ENCODE results near the gene PPEF1.

The PPEF1 gene

DNA sequence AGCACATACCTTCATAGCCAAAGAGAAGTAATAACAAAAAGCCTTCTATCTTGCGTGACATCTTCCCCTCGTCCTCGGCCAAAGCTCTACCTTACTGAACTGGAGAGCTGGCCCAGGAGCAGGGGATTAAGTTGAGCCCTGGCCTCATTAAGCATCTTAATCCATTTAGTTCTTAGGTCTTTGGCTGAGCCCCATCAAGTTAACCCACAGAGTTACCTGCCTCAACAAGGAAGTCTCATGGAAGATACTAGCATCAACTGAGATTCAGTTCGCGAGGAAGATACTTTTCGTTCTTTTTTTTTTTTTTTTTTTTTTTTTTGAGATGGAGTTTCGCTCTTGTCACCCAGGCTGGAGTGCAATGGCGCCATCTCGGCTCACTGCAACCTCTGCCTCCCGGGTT, 35.4 kb upstream of the PPEF1 start, which contains the start of gene RS1:
TSS of gene RS1 (minus strand) at position 101 of the 400 bp plus-strand sequence. CDS start at position 61, 40 bp downstream.
- ChIA-PET CTCF (no interaction called here), POLR2A (ENCODE audit: low non-redundant PET) (no interaction called here)
- DNase-seq (ENCODE audit: low spot score), result no peak

DNA sequence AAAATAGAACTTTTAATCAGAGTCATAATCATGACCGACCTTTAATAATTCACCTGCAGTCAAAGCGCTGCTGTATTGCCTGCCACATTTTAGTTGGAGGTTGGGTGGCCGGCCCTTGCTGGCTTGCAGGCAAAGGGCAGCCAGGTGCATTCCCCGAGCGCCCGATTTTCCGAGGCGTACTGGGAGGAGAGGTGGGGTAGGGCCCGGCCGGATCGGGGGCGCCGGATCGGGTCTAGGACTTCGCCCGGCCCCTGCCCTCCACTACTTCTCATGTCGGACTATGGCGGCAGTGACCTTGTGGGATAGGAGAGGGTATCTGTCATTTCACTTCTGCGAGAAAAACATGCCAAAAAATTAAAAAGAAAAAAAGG, 33.0 kb upstream of the PPEF1 start:
- CTCF ChIA-PET, result no interaction called here
- H3K27ac ChIP-seq, result no peak overlapping the region
- POLR2A ChIA-PET (ENCODE audit: low non-redundant PET), result no interaction called here
- no peak for DNase-seq (ENCODE audit: low spot score)
- TF ChIP-seq, protein P1, sequence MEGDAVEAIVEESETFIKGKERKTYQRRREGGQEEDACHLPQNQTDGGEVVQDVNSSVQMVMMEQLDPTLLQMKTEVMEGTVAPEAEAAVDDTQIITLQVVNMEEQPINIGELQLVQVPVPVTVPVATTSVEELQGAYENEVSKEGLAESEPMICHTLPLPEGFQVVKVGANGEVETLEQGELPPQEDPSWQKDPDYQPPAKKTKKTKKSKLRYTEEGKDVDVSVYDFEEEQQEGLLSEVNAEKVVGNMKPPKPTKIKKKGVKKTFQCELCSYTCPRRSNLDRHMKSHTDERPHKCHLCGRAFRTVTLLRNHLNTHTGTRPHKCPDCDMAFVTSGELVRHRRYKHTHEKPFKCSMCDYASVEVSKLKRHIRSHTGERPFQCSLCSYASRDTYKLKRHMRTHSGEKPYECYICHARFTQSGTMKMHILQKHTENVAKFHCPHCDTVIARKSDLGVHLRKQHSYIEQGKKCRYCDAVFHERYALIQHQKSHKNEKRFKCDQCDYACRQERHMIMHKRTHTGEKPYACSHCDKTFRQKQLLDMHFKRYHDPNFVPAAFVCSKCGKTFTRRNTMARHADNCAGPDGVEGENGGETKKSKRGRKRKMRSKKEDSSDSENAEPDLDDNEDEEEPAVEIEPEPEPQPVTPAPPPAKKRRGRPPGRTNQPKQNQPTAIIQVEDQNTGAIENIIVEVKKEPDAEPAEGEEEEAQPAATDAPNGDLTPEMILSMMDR (conservative IDR thresholded peaks at IDR 0.05; ENCODE audit: low read depth), result no peak

More for the DNA sequence above, 35.4 kb upstream of the PPEF1 start, which contains the start of gene RS1:
- H3K27ac ChIP-seq, result no peak within 1 kb of the TSS
- TF ChIP-seq, protein P1 (conservative IDR thresholded peaks at IDR 0.05; ENCODE audit: low read depth), result no peak

DNA sequence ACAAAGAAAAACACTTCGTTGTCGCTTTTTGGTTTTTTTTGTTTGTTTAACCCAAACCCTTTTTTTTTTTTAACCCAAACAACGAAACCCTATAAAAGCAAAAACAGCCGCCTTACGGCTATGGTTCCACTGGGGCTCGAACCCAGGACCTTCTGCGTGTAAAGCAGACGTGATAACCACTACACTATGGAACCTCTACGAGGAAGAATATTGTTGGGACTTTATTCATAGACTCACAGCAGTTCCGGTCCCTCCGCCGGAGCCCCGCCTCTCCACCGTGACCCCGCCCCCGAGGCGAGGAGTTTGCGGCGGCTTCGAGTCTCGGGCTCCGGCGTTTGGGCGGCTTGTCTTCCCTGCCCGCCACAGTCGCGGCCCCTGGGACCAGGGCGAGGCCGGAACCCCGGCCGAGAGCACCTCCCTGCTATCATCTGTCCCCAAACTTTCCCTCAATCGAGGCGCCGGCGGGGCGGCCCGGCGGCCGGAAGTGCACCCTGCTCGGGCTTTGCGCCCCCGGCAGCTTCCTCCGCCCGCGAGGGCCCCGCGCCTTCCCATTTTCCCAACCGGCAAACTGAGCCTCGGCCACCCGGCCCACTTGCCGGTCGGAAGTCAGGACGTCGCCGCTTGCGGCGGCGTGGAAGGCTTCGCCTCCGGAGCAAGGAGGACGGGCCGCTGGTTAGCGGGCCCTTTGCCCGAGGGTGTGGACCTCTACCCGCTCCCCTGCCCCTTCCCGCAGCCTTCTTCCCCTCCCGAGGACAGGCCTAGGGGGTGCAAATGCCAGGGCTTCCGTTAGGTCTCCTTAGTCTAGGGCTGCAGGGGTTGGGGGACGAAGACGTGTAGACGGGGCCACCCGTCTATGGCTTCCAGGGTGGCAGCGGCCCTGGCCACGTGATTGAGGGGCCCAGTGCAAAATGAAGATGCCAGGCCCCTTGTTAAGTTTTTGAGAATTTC, 32.4 kb upstream of the PPEF1 start:
- peak overlapping the region; percentile 72 for H3K27ac ChIP-seq
- TF ChIP-seq, protein P1 (conservative IDR thresholded peaks at IDR 0.05; ENCODE audit: low read depth), result no peak
- CTCF ChIA-PET, result interaction anchor here (0.6 kb wide), 1 partner anchor 658 kb away, joined by 4 read pairs; no protein-coding TSS in a partner anchor
- POLR2A ChIA-PET (ENCODE audit: low non-redundant PET), result no interaction called here
- peak; percentile 72 for DNase-seq (ENCODE audit: low spot score)

DNA sequence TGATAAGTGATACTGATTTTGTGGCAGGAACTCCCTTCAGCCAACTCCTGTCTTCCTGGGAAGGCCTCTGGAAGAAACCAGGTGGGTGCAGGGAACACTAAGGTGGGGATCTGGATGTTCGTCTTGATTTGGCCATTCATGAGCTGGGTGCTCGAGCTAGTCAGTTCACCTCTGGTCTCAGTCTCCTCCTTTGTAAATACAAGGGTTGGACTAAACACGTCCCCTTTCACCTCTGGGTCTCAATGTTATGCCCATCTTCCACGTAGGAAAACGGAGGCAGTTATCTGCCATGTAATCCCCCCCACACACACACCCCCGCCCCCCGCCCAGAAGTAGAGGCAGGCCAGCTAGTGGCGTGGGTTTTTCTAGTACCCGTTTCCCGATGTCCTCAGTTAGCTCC, 31.4 kb upstream of the PPEF1 start:
- ChIA-PET CTCF (interaction anchor here (0.6 to 1.2 kb wide), 2 partner anchors 12 to 657 kb away, joined by 3 to 4 read pairs; no protein-coding TSS in a partner anchor), POLR2A (ENCODE audit: low non-redundant PET) (interaction anchor here (0.5 kb wide), 1 partner anchor 8 kb away, joined by 3 read pairs; no protein-coding TSS in a partner anchor)
- no peak for DNase-seq (ENCODE audit: low spot score)
- TF ChIP-seq, protein P1 (conservative IDR thresholded peaks at IDR 0.05; ENCODE audit: low read depth), result no peak
- H3K27ac ChIP-seq, result no peak overlapping the region

DNA sequence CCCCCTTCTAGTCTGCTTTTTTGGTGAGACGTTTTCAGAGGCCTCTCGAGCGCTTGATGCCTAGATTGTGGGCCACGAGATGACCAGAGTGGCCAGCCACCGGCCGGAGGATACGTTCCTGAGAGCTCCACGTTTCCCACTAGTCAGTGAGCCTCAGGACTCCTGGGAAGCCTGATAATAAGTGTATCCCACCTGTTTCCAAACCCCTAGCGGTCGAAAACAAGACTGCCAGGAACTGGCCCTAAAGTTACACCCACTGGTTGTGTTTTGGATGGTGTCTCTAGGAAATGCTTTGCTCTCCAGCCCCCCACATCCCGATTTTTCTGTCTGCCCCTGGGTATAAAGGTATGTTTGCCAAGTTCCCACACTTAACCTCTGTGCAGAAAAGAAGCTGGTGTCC, 31.0 kb upstream of the PPEF1 start:
- no peak overlapping the region for H3K27ac ChIP-seq
- ChIA-PET CTCF (interaction anchor here (0.6 to 1.2 kb wide), 4 partner anchors 10 to 255 kb away, joined by 3 to 5 read pairs (median 4); no protein-coding TSS in a partner anchor), POLR2A (ENCODE audit: low non-redundant PET) (interaction anchor here (0.5 kb wide), 1 partner anchor 8 kb away, joined by 3 read pairs; no protein-coding TSS in a partner anchor)
- peak; percentile 20 for DNase-seq (ENCODE audit: low spot score)
- TF ChIP-seq, protein P1 (conservative IDR thresholded peaks at IDR 0.05; ENCODE audit: low read depth), result 0 out of 2 replicates have a peak, but pooled peaks have one; percentile 14

DNA sequence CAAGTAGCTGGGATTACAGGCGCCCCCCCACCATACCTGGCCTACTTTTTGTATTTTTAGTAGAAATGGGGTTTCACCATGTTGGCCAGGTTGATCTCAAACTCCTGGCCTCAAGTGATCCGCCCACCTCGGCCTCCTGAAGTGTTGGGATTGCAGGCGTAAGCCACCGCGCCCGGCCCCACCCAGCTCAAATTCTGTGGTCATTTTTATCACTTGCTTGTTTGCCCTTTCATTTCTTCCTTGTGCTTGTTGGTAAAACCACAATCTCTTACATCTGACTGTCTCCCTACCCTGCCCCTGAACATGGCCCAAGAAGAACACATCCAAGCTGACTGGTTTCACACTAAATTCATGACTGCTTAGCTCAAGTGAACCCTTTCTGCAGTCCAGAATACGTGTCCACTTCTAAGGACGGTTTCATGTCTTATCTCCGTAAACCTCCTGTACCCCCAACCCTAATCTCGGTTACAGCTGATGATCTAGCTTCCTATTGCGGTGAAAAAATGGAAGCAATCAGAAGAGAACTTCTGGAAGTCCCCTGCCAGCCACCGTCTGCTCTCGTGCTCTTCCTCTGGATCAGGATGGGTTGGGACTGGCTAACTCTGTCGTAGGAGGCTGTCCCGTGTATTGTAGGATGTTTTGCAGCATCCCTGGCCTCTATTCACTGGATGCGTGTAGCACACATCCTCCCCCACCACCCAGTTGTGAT, 30.1 kb upstream of the PPEF1 start:
- CTCF ChIA-PET, result interaction anchor here (0.6 to 1.2 kb wide), 5 partner anchors 10 to 256 kb away, joined by 3 to 5 read pairs (median 4); no protein-coding TSS in a partner anchor
- H3K27ac ChIP-seq, result no peak overlapping the region
- TF ChIP-seq, protein P1 (conservative IDR thresholded peaks at IDR 0.05; ENCODE audit: low read depth), result no peak
- POLR2A ChIA-PET (ENCODE audit: low non-redundant PET), result no interaction called here
- no peak for DNase-seq (ENCODE audit: low spot score)
